Epithelial cell of esophagus (primary cell): ENCODE results near the gene SMNDC1.

ENCODE experiments used
- DNase-seq: peaks from one replicate; pipeline ENCODE4 v3.0.0; 2010; ENCODE audit warnings: low read depth
- H3K4me3 ChIP-seq: 2 replicates; pipeline ENCODE4 v1.5.1; 2011; ENCODE audit warnings: mild to moderate bottlenecking, low read length, control low read depth
- CTCF ChIP-seq: IDR thresholded peaks from 2 replicates; pipeline ENCODE4 v1.5.1; 2011; ENCODE audit warnings: low read depth, mild to moderate bottlenecking, low read length, control low read depth, inconsistent platforms; ENCODE audit not compliant: insufficient read depth; ENCODE audit errors: missing control alignments

SMNDC1 gene

GRCh38 chr10:110349386-110349785 lies 44.7 kb upstream of the SMNDC1 start:
- no peak overlapping the region for H3K4me3 ChIP-seq
- DNase-seq, result no peak
- no peak for TF ChIP-seq CTCF

- H3K4me3 ChIP-seq, result no peak overlapping the region
- TF ChIP-seq CTCF, result no peak
- no peak for DNase-seq
Observed at GRCh38 chr10:110348336-110348735, 43.6 kb upstream of the SMNDC1 start.

GRCh38 chr10:110346914-110347313 lies 42.2 kb upstream of the SMNDC1 start:
- no peak for TF ChIP-seq CTCF

DNA sequence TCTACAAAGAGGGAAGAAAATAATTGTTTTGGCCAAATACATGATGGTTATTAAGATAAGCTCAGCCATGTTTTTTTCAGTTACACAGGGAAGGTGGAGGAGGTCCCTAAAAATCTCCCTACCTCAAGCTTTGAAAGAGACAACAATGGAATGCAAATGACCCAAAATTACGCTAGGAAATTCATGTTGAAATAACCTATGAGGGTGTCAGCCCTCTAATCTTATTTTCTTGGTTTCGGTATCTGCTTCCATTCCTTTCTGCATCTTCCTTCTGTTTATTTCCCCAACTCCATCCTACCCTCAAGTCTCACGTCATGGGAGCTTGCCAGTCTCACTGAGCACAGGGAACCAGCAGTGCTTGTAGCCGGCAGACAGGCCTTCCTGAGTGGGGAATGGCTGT lies 40.6 kb upstream of the SMNDC1 start:
- no peak overlapping the region for H3K4me3 ChIP-seq
- no peak for DNase-seq
- TF ChIP-seq CTCF, result no peak

More at GRCh38 chr10:110346914-110347313, 42.2 kb upstream of the SMNDC1 start:
- DNase-seq, result no peak
- no peak overlapping the region for H3K4me3 ChIP-seq

- no peak overlapping the region for H3K4me3 ChIP-seq
- DNase-seq, result no peak
- no peak for TF ChIP-seq CTCF
Observed at GRCh38 chr10:110344622-110345021, 39.9 kb upstream of the SMNDC1 start.

DNA sequence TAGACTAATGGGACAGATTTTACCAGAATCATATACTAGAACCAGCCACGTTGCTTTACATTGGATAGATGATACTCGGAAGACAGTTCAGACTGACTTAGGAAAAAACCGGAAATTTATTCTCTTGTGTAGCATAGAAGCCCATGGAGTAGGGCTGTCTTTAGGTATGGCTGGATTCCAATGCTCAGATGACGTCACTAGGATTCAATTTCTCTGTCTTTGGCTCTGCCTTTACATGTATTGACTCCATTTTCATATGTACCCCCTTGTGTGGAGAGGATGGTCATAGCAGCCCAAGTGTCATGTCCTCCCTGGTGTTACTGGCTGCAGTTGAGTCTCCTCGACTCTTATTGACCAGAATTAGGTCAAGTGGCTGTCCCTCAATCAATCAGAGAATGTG lies 39.2 kb upstream of the SMNDC1 start:
- no peak for DNase-seq
- H3K4me3 ChIP-seq, result no peak overlapping the region
- TF ChIP-seq CTCF, result no peak

- no peak for DNase-seq
- H3K4me3 ChIP-seq, result no peak overlapping the region
- no peak for TF ChIP-seq CTCF
Observed at GRCh38 chr10:110340816-110341215, 36.1 kb upstream of the SMNDC1 start.
